Upper lobe of left lung (tissue), 6 donors: ENCODE results near the gene STK33. TPM values are rescaled to one million over a fixed set of nuclear protein-coding genes. Genes with fewer than 3 reads are reported as not detected.

Source experiments
- ATAC-seq, 2 donors: fragments of 200-7000 bp; cut with Tn5 transposase; one replicate each; pipeline ENCODE4 v1.9.1; 2022; ENCODE audit warnings: mild to moderate bottlenecking in 2 of 2, moderate library complexity in 2 of 2; ENCODE audit not compliant: low FRiP score in 2 of 2
- DNase-seq, 2 donors: peaks; one replicate each; pipeline ENCODE4 v3.0.0-alpha.2; 2019 to 2020
- H3K27ac ChIP-seq, 4 donors: fragments of 200-600 bp; sonication (generic); one replicate each; pipeline ENCODE4 v1.5.1; 2016 to 2019
- H3K27me3 ChIP-seq, 4 donors: fragments of 200-600 bp; sonication (generic); one replicate each; pipeline ENCODE4 v1.5.1; 2017 to 2019
- H3K36me3 ChIP-seq, 4 donors: fragments of 200-600 bp; sonication (generic); one replicate each; pipeline ENCODE4 v1.5.1; 2016 to 2019
- H3K4me1 ChIP-seq, 4 donors: fragments of 200-600 bp; sonication (generic); one replicate each; pipeline ENCODE4 v1.5.1; 2018 to 2019
- H3K4me3 ChIP-seq, 4 donors: fragments of 200-600 bp; sonication (generic); one replicate each; pipeline ENCODE4 v1.5.1; 2017 to 2019; ENCODE audit warnings: mild to moderate bottlenecking in 2 of 4, moderate library complexity in 1 of 4
- H3K9me3 ChIP-seq, 4 donors: fragments of 200-600 bp; sonication (generic); one replicate each; pipeline ENCODE4 v1.5.1; 2018 to 2019
- EP300 ChIP-seq, 4 donors: sonication (generic); formaldehyde crosslinking; IDR thresholded peaks; one replicate each; pipeline ENCODE4 v1.5.1; 2017; ENCODE audit warnings: antibody characterized with exemption in 4 of 4, control low read depth in 2 of 4
- POLR2A ChIP-seq, 4 donors: fragments of 450-650 bp; IDR thresholded peaks; one replicate each; pipeline ENCODE4 v1.5.1; 2016 to 2017; ENCODE audit warnings: antibody characterized with exemption in 4 of 4, mild to moderate bottlenecking in 2 of 4
- POLR2AphosphoS5 ChIP-seq, 2 donors: sonication (generic); formaldehyde crosslinking; IDR thresholded peaks; one replicate each; pipeline ENCODE4 v1.5.1; 2017; ENCODE audit warnings: antibody characterized with exemption in 2 of 2
- WGBS, 2 donors: methylation state at CpG; one replicate each; pipeline ENCODE4 v1.1.5; 2017 to 2018; 5-methylcytosine and 5-hydroxymethylcytosine counted together
- total RNA-seq, 6 donors: library from RNA; depleted of rRNA in 4 of 6; stranded (reverse); fragments of >200 nt in 4 of 6; gene quantifications; one replicate each; pipeline versions ENCODE4 v1.1.0 to v1.2.1, GENCODE V29; 2016 to 2021
- TF ChIP-seq, protein P1 (sequence below), 6 experiments: fragments of 450-650 bp in 4 of 6; fragments of 200-600 bp in 2 of 6; sonication (generic) in 2 of 6; IDR thresholded peaks; one replicate each; pipeline ENCODE4 v1.5.1; 2016 to 2019; ENCODE audit warnings: antibody characterized with exemption in 6 of 6
- donor health status: DM: no; HTN: no; CAD: no; lungs with moderate emphysema.
- donor health status: DM: no; HTN: yes; CAD: no; lungs with severe emphysema.

Gene STK33
- total RNA-seq, 6 donors from 2014 or later, result 10.3 to 77.0 (median 15.6) TPM

DNA sequence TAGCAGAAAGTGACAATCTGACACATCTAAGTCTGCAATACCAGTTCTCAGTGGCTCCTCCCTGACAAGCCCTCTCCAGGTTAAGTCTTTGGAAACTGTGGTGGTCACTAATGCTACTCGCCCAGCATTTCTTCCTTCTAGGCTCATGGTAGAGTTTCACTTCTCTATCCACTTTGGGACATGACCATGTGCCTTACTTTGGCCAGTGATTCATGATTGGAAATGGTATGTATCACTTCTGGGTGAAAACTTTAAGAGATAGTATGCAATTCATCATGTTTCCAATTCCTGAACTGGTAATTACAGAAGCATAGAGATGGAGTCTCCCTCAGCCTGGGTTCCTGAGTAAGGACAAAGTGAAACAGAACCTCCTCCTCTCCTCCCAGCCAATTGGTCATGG, 178.8 kb downstream of the STK33 start:
- no peak for ATAC-seq
- no peaks in the 10 kb centered on the region for H3K27me3 ChIP-seq
- no peaks in the 10 kb centered on the region for H3K4me1 ChIP-seq
- no peaks in the 10 kb centered on the region for H3K9me3 ChIP-seq
- no peak overlapping the region for H3K4me3 ChIP-seq
- H3K36me3 ChIP-seq, result no peaks in the 10 kb centered on the region
- no peak overlapping the region for H3K27ac ChIP-seq
- no peak for TF ChIP-seq POLR2AphosphoS5 (IDR thresholded peaks at IDR 0.05)
- TF ChIP-seq, protein P1, sequence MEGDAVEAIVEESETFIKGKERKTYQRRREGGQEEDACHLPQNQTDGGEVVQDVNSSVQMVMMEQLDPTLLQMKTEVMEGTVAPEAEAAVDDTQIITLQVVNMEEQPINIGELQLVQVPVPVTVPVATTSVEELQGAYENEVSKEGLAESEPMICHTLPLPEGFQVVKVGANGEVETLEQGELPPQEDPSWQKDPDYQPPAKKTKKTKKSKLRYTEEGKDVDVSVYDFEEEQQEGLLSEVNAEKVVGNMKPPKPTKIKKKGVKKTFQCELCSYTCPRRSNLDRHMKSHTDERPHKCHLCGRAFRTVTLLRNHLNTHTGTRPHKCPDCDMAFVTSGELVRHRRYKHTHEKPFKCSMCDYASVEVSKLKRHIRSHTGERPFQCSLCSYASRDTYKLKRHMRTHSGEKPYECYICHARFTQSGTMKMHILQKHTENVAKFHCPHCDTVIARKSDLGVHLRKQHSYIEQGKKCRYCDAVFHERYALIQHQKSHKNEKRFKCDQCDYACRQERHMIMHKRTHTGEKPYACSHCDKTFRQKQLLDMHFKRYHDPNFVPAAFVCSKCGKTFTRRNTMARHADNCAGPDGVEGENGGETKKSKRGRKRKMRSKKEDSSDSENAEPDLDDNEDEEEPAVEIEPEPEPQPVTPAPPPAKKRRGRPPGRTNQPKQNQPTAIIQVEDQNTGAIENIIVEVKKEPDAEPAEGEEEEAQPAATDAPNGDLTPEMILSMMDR (IDR thresholded peaks at IDR 0.05), result no peak
- no peak for TF ChIP-seq POLR2A (IDR thresholded peaks at IDR 0.05)
- TF ChIP-seq EP300 (IDR thresholded peaks at IDR 0.05), result no peak
- WGBS, 2 donors, result 50 to 77% methylated on average over 1 of the region's 1 CpG
- no peak for DNase-seq

DNA sequence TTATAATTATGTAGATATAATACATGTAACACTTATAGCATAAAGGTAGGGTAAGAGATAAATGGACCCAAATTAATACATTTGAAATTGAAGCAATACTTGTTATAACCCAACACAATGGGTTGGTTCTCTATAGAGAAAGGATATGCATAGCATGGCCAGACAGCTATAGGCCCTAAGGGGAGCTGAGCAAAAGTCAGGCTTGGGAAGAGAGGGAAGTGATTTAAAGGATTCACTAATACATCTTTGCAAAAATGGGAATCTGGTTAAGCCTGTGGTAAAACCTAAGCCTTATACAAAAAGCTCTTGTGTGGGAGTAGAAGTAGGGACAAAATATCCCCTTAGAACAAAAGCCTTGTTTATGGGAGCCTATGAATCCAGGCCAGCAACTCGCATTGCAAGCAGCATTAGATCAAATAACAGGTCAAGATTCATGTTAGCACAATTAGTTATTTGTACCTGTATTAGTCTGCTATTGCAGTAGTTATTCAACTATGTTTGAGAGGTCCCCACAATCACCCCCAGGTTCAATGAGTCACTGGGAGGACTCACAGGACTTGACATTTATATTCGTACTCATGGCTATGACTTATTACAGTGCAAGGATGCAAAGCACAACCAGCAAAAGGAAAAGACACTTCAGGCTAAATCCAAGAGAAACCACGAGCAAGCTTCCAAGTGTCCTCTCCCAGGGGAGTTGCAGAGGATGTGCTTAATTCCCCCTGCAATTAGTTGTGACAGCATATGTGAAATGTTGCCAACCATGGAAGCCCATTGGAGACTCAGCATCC, 185.7 kb downstream of the STK33 start:
- TF ChIP-seq POLR2A (IDR thresholded peaks at IDR 0.05), result no peak
- DNase-seq (no peak), ATAC-seq (no peak)
- Histone ChIP-seq H3K27ac (no peak overlapping the region), H3K36me3 (no peaks in the 10 kb centered on the region), H3K27me3 (no peaks in the 10 kb centered on the region), H3K4me1 (no peaks in the 10 kb centered on the region), H3K4me3 (no peak overlapping the region), H3K9me3 (peaks cover 0 to 3% (median 0%) of the 10 kb centered on the region in 4 donors)
- 55 to 70% methylated on average over 3 of the region's 3 CpGs for WGBS, 2 donors

DNA sequence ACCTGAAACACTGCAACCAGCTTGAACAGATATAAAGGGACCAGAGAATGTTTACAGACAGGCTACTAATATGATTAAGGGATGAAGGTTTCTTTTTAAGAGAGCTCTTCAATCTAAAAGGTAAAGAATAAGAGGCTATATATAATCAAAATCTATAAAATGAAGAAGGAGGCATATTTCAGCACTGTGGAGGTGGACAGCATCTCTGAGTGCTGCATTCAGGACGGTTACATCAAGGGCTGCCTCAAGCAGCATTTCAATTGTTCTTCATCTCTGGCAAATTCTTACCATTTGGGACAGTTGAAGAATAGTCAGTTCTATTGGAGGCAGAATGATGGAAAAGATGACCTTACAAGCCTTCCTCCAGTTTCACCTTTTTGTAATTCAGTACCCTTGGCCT, 190.7 kb downstream of the STK33 start:
- TF ChIP-seq, protein P1 (IDR thresholded peaks at IDR 0.05), result no peak
- TF ChIP-seq POLR2A (IDR thresholded peaks at IDR 0.05) (no peak), EP300 (IDR thresholded peaks at IDR 0.05) (no peak), POLR2AphosphoS5 (IDR thresholded peaks at IDR 0.05) (no peak)
- Histone ChIP-seq H3K36me3 (no peaks in the 10 kb centered on the region), H3K9me3 (peaks cover 0 to 3% (median 0%) of the 10 kb centered on the region in 4 donors), H3K27me3 (no peaks in the 10 kb centered on the region), H3K4me3 (no peak overlapping the region), H3K27ac (no peak overlapping the region), H3K4me1 (no peaks in the 10 kb centered on the region)
- WGBS, 2 donors, result 44 to 47% methylated on average over 1 of the region's 1 CpG
- DNase-seq, result no peak
- ATAC-seq, result no peak

DNA sequence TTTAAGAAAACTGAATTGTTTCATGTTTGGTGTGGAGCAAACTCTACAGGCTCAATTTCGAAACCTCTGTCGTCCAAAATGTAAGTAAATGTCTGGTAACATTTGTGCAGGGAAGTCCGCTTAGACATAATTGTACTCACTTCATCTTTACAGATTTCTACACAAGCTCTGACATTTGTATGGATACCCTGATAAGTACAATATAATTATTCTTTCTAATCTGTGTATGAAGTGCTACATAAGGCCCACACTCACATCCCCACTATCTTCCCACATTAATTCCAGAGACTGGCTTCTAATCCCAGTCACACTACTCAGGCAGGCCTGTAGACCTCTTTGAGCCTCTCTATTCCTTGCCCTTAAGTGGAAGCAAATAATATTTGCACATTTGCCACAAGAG, 201.1 kb downstream of the STK33 start:
- WGBS, 2 donors, result 79 to 84% methylated on average over 3 of the region's 3 CpGs
- peaks cover 0 to 10% (median 2%) of the 10 kb centered on the region in 4 donors for H3K4me1 ChIP-seq

DNA sequence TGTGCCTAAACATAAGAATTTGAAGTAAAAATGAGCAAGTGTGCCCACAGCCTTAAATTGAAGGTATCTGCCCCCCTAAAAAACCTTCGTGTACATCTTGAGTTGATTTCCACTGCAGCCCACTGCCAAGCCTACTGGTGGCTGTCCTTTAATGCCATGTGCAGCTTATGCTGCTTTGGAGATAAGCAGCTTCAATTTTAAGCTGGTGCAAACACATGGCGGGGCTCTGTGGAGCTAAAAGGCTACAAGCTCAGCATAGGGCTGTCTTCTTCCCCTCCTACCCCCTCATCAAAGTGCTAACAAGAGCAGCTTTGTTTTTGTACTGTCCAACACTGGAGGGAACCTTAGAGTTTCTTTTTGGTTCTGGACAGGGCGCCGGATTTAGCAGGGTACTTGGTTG, 201.9 kb downstream of the STK33 start:
- ATAC-seq, result no peak
- 84 to 87% methylated on average over 4 of the region's 4 CpGs for WGBS, 2 donors
- TF ChIP-seq EP300 (IDR thresholded peaks at IDR 0.05), result no peak
- TF ChIP-seq, protein P1 (IDR thresholded peaks at IDR 0.05), result no peak
- no peak for TF ChIP-seq POLR2AphosphoS5 (IDR thresholded peaks at IDR 0.05)
- TF ChIP-seq POLR2A (IDR thresholded peaks at IDR 0.05), result no peak
- Histone ChIP-seq H3K4me1 (peaks cover 0 to 10% (median 2%) of the 10 kb centered on the region in 4 donors), H3K4me3 (no peak overlapping the region), H3K36me3 (no peaks in the 10 kb centered on the region), H3K27me3 (no peaks in the 10 kb centered on the region), H3K9me3 (peaks cover 0 to 5% (median 0%) of the 10 kb centered on the region in 4 donors), H3K27ac (no peak overlapping the region)
- DNase-seq, result no peak

More for the DNA sequence above, 201.1 kb downstream of the STK33 start:
- TF ChIP-seq POLR2A (IDR thresholded peaks at IDR 0.05), result no peak
- TF ChIP-seq EP300 (IDR thresholded peaks at IDR 0.05), result no peak
- TF ChIP-seq, protein P1 (IDR thresholded peaks at IDR 0.05), result no peak
- no peak for TF ChIP-seq POLR2AphosphoS5 (IDR thresholded peaks at IDR 0.05)
- ATAC-seq (no peak), DNase-seq (no peak)
- Histone ChIP-seq H3K36me3 (no peaks in the 10 kb centered on the region), H3K9me3 (peaks cover 0 to 5% (median 0%) of the 10 kb centered on the region in 4 donors), H3K27me3 (no peaks in the 10 kb centered on the region), H3K4me3 (no peak overlapping the region), H3K27ac (no peak overlapping the region)
